Endothelial cell (in vitro differentiated cells): ENCODE data around the gene STIP1. TPM values are rescaled to one million over a fixed set of nuclear protein-coding genes. Genes with fewer than 3 reads are reported as not detected.

Experiments used
- DNase-seq: peaks from one replicate; pipeline ENCODE4 v3.0.0; 2021; ENCODE audit warnings: low spot score
- H3K27ac Mint-ChIP-seq: one replicate; pipeline ENCODE4 v1.8.0; 2021; ENCODE audit warnings: mixed read lengths, inconsistent platforms; ENCODE audit not compliant: unreplicated experiment
- H3K27me3 Mint-ChIP-seq: one replicate; pipeline ENCODE4 v1.8.0; 2021; ENCODE audit warnings: mild to moderate bottlenecking, moderate library complexity, mixed read lengths, inconsistent platforms; ENCODE audit not compliant: unreplicated experiment
- H3K36me3 Mint-ChIP-seq: one replicate; pipeline ENCODE4 v1.8.0; 2021; ENCODE audit warnings: mild to moderate bottlenecking, low read depth, mixed read lengths, inconsistent platforms; ENCODE audit not compliant: unreplicated experiment
- H3K4me1 Mint-ChIP-seq: one replicate; pipeline ENCODE4 v1.8.0; 2021; ENCODE audit warnings: mild to moderate bottlenecking, mixed read lengths, inconsistent platforms; ENCODE audit not compliant: unreplicated experiment
- H3K4me3 Mint-ChIP-seq: one replicate; pipeline ENCODE4 v1.8.0; 2021; ENCODE audit warnings: mild to moderate bottlenecking, mixed read lengths, inconsistent platforms; ENCODE audit not compliant: unreplicated experiment
- H3K9me3 Mint-ChIP-seq: one replicate; pipeline ENCODE4 v1.8.0; 2021; ENCODE audit warnings: mixed read lengths, inconsistent platforms; ENCODE audit not compliant: unreplicated experiment
- total RNA-seq: library from RNA; stranded (reverse); fragmentation: NEBNext Ultra II Directional; extraction: Animal tissue kit (Norgen Biotek cat#: 25700); gene quantifications from one replicate; pipeline ENCODE4 v1.2.1, GENCODE V29; 2021; ENCODE audit not compliant: unreplicated experiment
- TF ChIP-seq, protein P1 (sequence below): fragments of 200-600 bp; sonication (generic); IDR thresholded peaks from one replicate; pipeline ENCODE4 v1.5.0; 2021; ENCODE audit warnings: antibody characterized with exemption; ENCODE audit not compliant: unreplicated experiment

STIP1 gene
- total RNA-seq, 1 donor from 2014 or later = 124 TPM

DNA sequence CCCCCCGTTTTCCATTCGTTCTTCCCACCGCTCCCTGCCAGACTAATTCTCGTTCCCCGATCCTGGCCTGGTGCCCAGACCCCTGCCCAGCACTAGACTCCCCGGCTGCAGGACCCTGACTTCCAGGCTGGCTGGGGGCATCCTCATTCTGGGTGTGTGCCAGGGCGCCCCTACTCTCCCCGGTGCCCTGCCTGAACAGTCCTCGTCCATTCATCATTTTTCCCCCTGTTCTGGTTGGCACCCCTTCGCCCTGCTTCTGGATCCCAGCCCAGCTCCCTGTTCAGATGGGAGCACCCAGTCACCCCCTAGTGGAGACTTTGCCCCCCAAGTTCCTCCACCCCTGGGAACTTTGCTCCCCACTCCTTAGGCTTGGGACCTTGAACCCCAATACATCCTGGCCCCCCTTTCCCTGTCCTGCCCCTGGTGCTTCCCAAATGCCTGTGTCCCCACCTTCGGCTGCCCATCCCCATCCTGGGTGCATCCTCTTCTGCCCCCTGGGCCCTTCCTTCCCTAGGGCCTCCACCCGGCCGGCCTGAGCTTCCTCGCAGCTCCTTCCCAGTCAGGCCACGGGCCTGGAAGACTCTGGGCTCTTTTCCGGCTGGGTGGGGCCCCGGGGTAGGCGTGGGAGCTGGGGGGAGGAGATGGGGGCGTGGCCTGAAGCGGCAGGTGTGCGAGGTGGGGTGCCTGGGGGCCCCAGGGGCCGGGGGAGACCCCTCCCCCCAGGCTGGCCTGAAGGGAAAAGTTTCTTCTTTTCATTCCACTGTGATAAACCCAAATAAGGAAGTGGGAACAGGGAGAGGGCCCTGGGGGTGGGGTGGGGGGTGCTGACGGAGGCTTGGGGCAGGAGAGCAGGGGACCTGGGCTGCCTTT is 66.3 kb downstream of the STIP1 start:
- TF ChIP-seq, protein P1, sequence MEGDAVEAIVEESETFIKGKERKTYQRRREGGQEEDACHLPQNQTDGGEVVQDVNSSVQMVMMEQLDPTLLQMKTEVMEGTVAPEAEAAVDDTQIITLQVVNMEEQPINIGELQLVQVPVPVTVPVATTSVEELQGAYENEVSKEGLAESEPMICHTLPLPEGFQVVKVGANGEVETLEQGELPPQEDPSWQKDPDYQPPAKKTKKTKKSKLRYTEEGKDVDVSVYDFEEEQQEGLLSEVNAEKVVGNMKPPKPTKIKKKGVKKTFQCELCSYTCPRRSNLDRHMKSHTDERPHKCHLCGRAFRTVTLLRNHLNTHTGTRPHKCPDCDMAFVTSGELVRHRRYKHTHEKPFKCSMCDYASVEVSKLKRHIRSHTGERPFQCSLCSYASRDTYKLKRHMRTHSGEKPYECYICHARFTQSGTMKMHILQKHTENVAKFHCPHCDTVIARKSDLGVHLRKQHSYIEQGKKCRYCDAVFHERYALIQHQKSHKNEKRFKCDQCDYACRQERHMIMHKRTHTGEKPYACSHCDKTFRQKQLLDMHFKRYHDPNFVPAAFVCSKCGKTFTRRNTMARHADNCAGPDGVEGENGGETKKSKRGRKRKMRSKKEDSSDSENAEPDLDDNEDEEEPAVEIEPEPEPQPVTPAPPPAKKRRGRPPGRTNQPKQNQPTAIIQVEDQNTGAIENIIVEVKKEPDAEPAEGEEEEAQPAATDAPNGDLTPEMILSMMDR = no peak
- H3K36me3 Mint-ChIP-seq = peaks cover 8% of the 10 kb centered on the region
- H3K4me1 Mint-ChIP-seq = peaks cover 32% of the 10 kb centered on the region
- H3K27me3 Mint-ChIP-seq = peaks cover 13% of the 10 kb centered on the region
- H3K27ac Mint-ChIP-seq = no peak overlapping the region
- DNase-seq = peak; percentile 38
- H3K9me3 Mint-ChIP-seq = no peaks in the 10 kb centered on the region
- peak overlapping the region; percentile 91 for H3K4me3 Mint-ChIP-seq

DNA sequence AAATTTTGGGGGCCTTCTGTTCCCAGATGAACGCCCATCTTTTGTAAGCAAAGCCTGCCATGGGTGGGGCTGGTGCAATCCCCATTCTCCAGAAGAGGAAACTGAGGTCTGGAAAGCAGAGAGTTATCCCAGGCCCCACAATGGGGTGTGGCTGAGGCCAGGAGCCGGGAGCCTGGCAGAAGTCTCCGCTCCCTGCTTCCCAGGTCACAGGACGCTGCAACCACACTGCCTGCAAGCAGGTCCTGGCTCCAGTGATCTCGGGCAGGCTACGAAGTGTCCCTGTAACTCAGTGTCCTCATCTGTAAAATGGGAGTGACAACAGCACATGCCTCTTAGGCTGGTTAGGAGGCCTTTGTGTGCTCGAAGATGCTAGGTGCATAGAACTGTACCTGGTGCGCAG is 67.1 kb downstream of the STIP1 start:
- TF ChIP-seq, protein P1 = no peak
- no peak overlapping the region for H3K27ac Mint-ChIP-seq
- H3K27me3 Mint-ChIP-seq = peaks cover 11% of the 10 kb centered on the region
- H3K4me1 Mint-ChIP-seq = peaks cover 29% of the 10 kb centered on the region
- H3K9me3 Mint-ChIP-seq = no peaks in the 10 kb centered on the region
- DNase-seq = no peak
- peaks cover 4% of the 10 kb centered on the region for H3K36me3 Mint-ChIP-seq
- peak overlapping the region; percentile 59 for H3K4me3 Mint-ChIP-seq

DNA sequence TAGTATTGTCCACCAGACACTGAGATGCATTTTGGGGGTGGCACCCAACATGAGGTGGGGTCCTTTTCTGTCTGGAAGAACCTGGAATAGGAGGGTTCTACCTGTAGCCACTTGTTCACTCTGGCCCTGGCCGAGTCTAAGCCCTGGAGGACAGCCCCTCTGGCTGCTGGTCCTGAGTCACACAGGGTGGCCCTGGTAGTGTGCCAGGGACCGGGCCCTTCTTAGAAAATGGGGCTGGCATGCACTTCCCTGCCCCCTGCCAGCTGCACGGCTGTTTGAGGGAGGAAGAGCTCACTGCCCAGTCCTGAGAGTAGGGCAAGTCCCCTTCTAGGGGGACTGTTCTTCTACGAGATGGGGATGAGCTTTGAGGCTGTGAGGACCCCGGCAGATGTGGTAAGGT is 67.5 kb downstream of the STIP1 start:
- Mint-ChIP-seq H3K4me3 (peak overlapping the region; percentile 74), H3K9me3 (no peaks in the 10 kb centered on the region), H3K27ac (no peak overlapping the region), H3K4me1 (peaks cover 25% of the 10 kb centered on the region), H3K36me3 (peaks cover 4% of the 10 kb centered on the region), H3K27me3 (peaks cover 11% of the 10 kb centered on the region)
- TF ChIP-seq, protein P1 = no peak
- DNase-seq = no peak

Other genes starting within 250 kb of the STIP1 start
- gene NAA40, start 247.2 kb upstream of the STIP1 start, total RNA-seq = 48.2 TPM
- gene COX8A, start 211.6 kb upstream of the STIP1 start, total RNA-seq = 188 TPM
- 69.8 TPM for gene OTUB1, start 199.7 kb upstream of the STIP1 start, total RNA-seq
- gene FLRT1, start 150.2 kb upstream of the STIP1 start, total RNA-seq = not detected
- 4.1 TPM for gene MACROD1, start 20.1 kb upstream of the STIP1 start, total RNA-seq
- 6.2 TPM for gene FERMT3, start 20.6 kb downstream of the STIP1 start, total RNA-seq
- 23.2 TPM for gene TRPT1, start 40.0 kb downstream of the STIP1 start, total RNA-seq
- 21.2 TPM for gene NUDT22, start 40.1 kb downstream of the STIP1 start, total RNA-seq
- gene DNAJC4, start 44.4 kb downstream of the STIP1 start, total RNA-seq = 38.0 TPM
- 11.5 TPM for gene VEGFB, start 48.4 kb downstream of the STIP1 start, total RNA-seq
- gene FKBP2, start 54.9 kb downstream of the STIP1 start, total RNA-seq = 35.3 TPM
- 201 TPM for gene PPP1R14B, start 60.8 kb downstream of the STIP1 start, total RNA-seq
- gene PLCB3, start 65.4 kb downstream of the STIP1 start, total RNA-seq = 51.0 TPM
- 40.7 TPM for gene BAD, start 98.5 kb downstream of the STIP1 start, total RNA-seq
- 56.0 TPM for gene GPR137, start 99.7 kb downstream of the STIP1 start, total RNA-seq
- 0.36 TPM for gene KCNK4, start 105.1 kb downstream of the STIP1 start, total RNA-seq
- gene CATSPERZ, start 114.2 kb downstream of the STIP1 start, total RNA-seq = 0.38 TPM
- gene ESRRA, start 119.4 kb downstream of the STIP1 start, total RNA-seq = 42.3 TPM
- 138 TPM for gene TRMT112, start 131.4 kb downstream of the STIP1 start, total RNA-seq
- gene PRDX5, start 131.9 kb downstream of the STIP1 start, total RNA-seq = 264 TPM
- gene CCDC88B, start 154.0 kb downstream of the STIP1 start, total RNA-seq = 8.3 TPM
- gene RPS6KA4, start 173.0 kb downstream of the STIP1 start, total RNA-seq = 37.5 TPM